PFSK-1 (cell line): ENCODE results near the gene TRAPPC14.

ENCODE experiments used
- POLR2AphosphoS5 ChIP-seq: IDR thresholded peaks from 2 replicates; pipeline ENCODE4 v1.6.1; 2012; ENCODE audit warnings: low read depth, mild to moderate bottlenecking, control low read depth, low read length, moderate library complexity
- SIN3A ChIP-seq: IDR thresholded peaks from 2 replicates; pipeline ENCODE4 v1.6.1; 2012; ENCODE audit warnings: mild to moderate bottlenecking, low read length, moderate library complexity, borderline replicate concordance; ENCODE audit not compliant: insufficient read depth
- TF ChIP-seq, protein P1 (sequence below), 2 experiments: IDR thresholded peaks; 2 replicates each; pipeline versions ENCODE4 v1.6.1 to v1.8.0; 2011 to 2012; ENCODE audit warnings: low read depth in 2 of 2, low read length in 2 of 2, control low read depth in 1 of 2, inconsistent platforms in 1 of 2, mild to moderate bottlenecking in 1 of 2, moderate library complexity in 1 of 2; ENCODE audit not compliant: insufficient read depth in 1 of 2

GRCh38 chr7:100174582-100174981 is 16.1 kb upstream of the TRAPPC14 start:
- no peak for TF ChIP-seq SIN3A
- TF ChIP-seq POLR2AphosphoS5, result no peak
- TF ChIP-seq, protein P1, sequence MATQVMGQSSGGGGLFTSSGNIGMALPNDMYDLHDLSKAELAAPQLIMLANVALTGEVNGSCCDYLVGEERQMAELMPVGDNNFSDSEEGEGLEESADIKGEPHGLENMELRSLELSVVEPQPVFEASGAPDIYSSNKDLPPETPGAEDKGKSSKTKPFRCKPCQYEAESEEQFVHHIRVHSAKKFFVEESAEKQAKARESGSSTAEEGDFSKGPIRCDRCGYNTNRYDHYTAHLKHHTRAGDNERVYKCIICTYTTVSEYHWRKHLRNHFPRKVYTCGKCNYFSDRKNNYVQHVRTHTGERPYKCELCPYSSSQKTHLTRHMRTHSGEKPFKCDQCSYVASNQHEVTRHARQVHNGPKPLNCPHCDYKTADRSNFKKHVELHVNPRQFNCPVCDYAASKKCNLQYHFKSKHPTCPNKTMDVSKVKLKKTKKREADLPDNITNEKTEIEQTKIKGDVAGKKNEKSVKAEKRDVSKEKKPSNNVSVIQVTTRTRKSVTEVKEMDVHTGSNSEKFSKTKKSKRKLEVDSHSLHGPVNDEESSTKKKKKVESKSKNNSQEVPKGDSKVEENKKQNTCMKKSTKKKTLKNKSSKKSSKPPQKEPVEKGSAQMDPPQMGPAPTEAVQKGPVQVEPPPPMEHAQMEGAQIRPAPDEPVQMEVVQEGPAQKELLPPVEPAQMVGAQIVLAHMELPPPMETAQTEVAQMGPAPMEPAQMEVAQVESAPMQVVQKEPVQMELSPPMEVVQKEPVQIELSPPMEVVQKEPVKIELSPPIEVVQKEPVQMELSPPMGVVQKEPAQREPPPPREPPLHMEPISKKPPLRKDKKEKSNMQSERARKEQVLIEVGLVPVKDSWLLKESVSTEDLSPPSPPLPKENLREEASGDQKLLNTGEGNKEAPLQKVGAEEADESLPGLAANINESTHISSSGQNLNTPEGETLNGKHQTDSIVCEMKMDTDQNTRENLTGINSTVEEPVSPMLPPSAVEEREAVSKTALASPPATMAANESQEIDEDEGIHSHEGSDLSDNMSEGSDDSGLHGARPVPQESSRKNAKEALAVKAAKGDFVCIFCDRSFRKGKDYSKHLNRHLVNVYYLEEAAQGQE (IDR thresholded peaks at IDR 0.05; ENCODE audit: insufficient read depth in 1 of 2, low read depth in 2 of 2, low read length in 2 of 2), result no peak
